Esophagus squamous epithelium (tissue), 4 donors: ENCODE data around the gene CAMKMT.

Experiments
- POLR2A ChIP-seq, 4 donors: fragments of 450-650 bp; IDR thresholded peaks; one replicate each; pipeline ENCODE4 v1.6.1; 2017; ENCODE audit warnings: antibody characterized with exemption in 4 of 4, mild to moderate bottlenecking in 4 of 4, moderate library complexity in 3 of 4
- TF ChIP-seq, protein P1 (sequence below), 6 experiments: fragments of 450-650 bp in 4 of 6; fragments of 200-600 bp in 2 of 6; sonication (generic) in 2 of 6; IDR thresholded peaks; one replicate each; pipeline ENCODE4 v1.5.1; 2016 to 2019; ENCODE audit warnings: antibody characterized with exemption in 6 of 6, mild to moderate bottlenecking in 4 of 6, moderate library complexity in 4 of 6

DNA sequence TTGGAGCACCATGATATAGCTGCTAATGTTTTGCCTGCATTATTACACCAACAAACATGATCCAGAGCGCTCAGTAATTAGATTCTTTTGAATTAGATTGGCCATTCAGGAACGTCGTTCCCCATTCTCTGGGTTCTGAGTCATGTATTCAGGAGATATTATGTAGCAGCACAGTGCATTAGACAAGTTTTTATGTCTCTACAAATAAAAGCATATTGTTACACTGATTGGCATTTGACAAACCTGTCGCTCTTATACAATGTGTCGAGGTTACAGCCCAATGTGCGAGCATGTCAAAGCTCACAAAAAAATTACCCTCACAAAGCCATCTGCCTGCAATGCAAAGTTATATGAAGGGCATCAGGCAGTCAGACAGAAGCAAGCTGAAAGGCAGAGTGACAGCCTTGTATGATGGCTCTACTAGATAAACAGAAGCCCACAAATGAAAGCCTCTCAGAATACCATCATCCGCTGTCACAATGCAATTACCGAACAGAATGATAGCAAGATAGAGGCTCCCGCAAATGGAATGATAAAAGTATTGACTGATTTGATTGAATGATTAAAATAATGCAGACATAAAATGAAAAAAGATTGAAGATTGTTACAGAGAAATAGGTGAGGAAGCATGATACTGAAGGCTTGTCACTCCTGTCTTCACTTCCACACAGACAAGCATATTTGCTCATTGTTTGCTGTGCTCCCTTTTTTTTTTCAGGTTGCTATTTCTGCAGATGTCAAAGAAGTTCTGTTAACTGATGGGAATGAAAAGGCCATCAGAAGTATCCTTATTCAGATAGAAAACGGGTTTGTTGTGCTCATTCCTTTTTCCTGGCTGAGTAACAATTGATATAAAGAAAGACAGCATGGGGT, 345.2 kb downstream of the CAMKMT start:
- TF ChIP-seq, protein P1, sequence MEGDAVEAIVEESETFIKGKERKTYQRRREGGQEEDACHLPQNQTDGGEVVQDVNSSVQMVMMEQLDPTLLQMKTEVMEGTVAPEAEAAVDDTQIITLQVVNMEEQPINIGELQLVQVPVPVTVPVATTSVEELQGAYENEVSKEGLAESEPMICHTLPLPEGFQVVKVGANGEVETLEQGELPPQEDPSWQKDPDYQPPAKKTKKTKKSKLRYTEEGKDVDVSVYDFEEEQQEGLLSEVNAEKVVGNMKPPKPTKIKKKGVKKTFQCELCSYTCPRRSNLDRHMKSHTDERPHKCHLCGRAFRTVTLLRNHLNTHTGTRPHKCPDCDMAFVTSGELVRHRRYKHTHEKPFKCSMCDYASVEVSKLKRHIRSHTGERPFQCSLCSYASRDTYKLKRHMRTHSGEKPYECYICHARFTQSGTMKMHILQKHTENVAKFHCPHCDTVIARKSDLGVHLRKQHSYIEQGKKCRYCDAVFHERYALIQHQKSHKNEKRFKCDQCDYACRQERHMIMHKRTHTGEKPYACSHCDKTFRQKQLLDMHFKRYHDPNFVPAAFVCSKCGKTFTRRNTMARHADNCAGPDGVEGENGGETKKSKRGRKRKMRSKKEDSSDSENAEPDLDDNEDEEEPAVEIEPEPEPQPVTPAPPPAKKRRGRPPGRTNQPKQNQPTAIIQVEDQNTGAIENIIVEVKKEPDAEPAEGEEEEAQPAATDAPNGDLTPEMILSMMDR (IDR thresholded peaks at IDR 0.05): no peak
- no peak for TF ChIP-seq POLR2A (IDR thresholded peaks at IDR 0.05)
